Left hindlimb (tissue), 1 donor: ENCODE results near the gene C2orf72.

Source experiments
- DNase-seq: peaks from one replicate; pipeline ENCODE4 v3.0.0-alpha.2; 2018

C2orf72 gene

GRCh38 chr2:231093933-231094332 is 56.6 kb downstream of the C2orf72 start:
- DNase-seq: no peak

DNA sequence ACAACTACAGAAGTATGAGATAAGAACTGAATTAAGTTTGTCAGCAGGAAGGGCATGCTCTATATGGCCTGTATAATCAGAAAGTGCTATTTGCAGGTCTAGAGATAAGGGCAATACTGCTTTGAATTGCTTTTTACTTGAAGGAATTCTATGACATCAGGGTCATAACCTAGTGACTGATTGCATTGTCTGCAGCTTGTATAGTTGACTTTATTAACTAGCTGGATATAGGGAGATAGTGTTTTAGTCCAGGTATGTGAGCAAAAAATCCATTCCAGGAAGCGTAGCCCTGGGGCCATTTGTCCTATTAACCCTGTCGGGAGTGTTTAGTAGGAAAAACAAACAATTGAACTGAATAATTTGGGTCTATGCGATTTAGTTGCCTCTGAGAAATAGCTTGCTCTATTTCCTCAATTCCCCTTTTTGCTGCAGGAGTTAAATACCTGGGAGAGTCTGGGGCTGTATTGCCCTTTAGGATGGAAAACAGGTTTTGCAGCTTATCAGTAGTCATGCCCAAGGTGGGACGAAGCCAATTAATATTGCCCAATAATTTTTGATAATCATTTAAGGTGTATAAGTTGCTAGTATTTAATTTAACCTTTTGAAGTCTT is 57.5 kb downstream of the C2orf72 start:
- DNase-seq: no peak
